CD14-positive monocyte (primary cell): ENCODE results near the gene CHPF. TPM values are rescaled to one million over a fixed set of nuclear protein-coding genes. Genes with fewer than 3 reads are reported as not detected.

Experiments used
- DNase-seq, 3 donors: peaks; one replicate each; pipeline ENCODE4 v3.0.0-alpha.2; 2011 to 2022
- H2AFZ ChIP-seq: 2 replicates; pipeline ENCODE4 v1.6.0; 2012; ENCODE audit warnings: mild to moderate bottlenecking, low read depth, low read length, inconsistent platforms; ENCODE audit not compliant: insufficient read depth, poor library complexity, severe bottlenecking
- H3K27ac ChIP-seq, 2 donors: 1 replicate in 1 of 2; 2 replicates in 1 of 2; pipeline ENCODE4 v1.5.1; 2012 to 2013; ENCODE audit warnings: low read length in 2 of 2, control low read depth in 1 of 2, inconsistent platforms in 1 of 2, low read depth in 1 of 2, mild to moderate bottlenecking in 1 of 2
- H3K27me3 ChIP-seq, 2 donors: one replicate each; pipeline versions ENCODE4 v1.6.0 to v1.6.1; 2011 to 2013; ENCODE audit warnings: low read length in 2 of 2; ENCODE audit not compliant: control insufficient read depth in 2 of 2, insufficient read depth in 2 of 2
- H3K36me3 ChIP-seq, 2 donors: replicated peaks in 1 of 2; 1 replicate in 1 of 2; 2 replicates in 1 of 2; pipeline versions ENCODE4 v1.5.1 to v1.6.1; 2012 to 2013; ENCODE audit warnings: low read length in 2 of 2, control low read depth in 1 of 2, inconsistent platforms in 1 of 2, mild to moderate bottlenecking in 1 of 2; ENCODE audit not compliant: insufficient read depth in 2 of 2, control insufficient read depth in 1 of 2
- H3K4me1 ChIP-seq, 2 donors: 1 replicate in 1 of 2; 2 replicates in 1 of 2; pipeline versions ENCODE4 v1.5.1 to v1.6.1; 2012 to 2013; ENCODE audit warnings: low read length in 2 of 2, control low read depth in 1 of 2, inconsistent platforms in 1 of 2, mild to moderate bottlenecking in 1 of 2, moderate library complexity in 1 of 2; ENCODE audit not compliant: insufficient read depth in 2 of 2, control insufficient read depth in 1 of 2
- H3K4me2 ChIP-seq: replicated peaks from 2 replicates; pipeline ENCODE3; 2012; ENCODE audit warnings: low read length, moderate library complexity, mild to moderate bottlenecking; ENCODE audit not compliant: poor library complexity, severe bottlenecking; ENCODE audit errors: extremely low read depth
- H3K4me3 ChIP-seq, 3 experiments: fragments of 200-600 bp in 1 of 3; sonication (generic) in 1 of 3; replicated peaks in 1 of 3; 1 replicate in 2 of 3; 2 replicates in 1 of 3; pipeline ENCODE4 v1.5.1; 2011 to 2013; ENCODE audit warnings: low read length in 3 of 3, mild to moderate bottlenecking in 3 of 3, control low read depth in 2 of 3, low read depth in 2 of 3, inconsistent platforms in 1 of 3, moderate library complexity in 1 of 3
- H3K79me2 ChIP-seq: 2 replicates; pipeline ENCODE4 v1.6.0; 2012; ENCODE audit warnings: mild to moderate bottlenecking, control low read depth, inconsistent platforms, low read length, moderate library complexity; ENCODE audit not compliant: insufficient read depth
- H3K9ac ChIP-seq: 2 replicates; pipeline ENCODE4 v1.6.0; 2017; ENCODE audit warnings: low read length, mild to moderate bottlenecking; ENCODE audit not compliant: insufficient read depth, poor library complexity, severe bottlenecking
- H3K9me3 ChIP-seq, 2 donors: replicated peaks in 1 of 2; 1 replicate in 1 of 2; 2 replicates in 1 of 2; pipeline versions ENCODE4 v1.5.1 to v1.6.1; 2012 to 2013; ENCODE audit warnings: low read length in 2 of 2, control low read depth in 1 of 2; ENCODE audit not compliant: control insufficient read depth in 1 of 2, insufficient read depth in 1 of 2
- H4K20me1 ChIP-seq: 2 replicates; pipeline ENCODE4 v1.6.0; 2012; ENCODE audit warnings: mild to moderate bottlenecking, low read length, control low read depth, moderate library complexity; ENCODE audit not compliant: insufficient read depth
- H3K27ac Mint-ChIP-seq, 7 donors: one replicate each; pipeline ENCODE4 v1.8.0; 2020; ENCODE audit warnings: mild to moderate bottlenecking in 7 of 7, mixed read lengths in 7 of 7, moderate library complexity in 6 of 7, inconsistent platforms in 2 of 7
- H3K27me3 Mint-ChIP-seq, 3 donors: one replicate each; pipeline ENCODE4 v1.8.0; 2021 to 2022; ENCODE audit warnings: low read depth in 3 of 3, mild to moderate bottlenecking in 3 of 3, mixed read lengths in 3 of 3, moderate library complexity in 3 of 3, inconsistent platforms in 1 of 3
- H3K36me3 Mint-ChIP-seq, 2 donors: one replicate each; pipeline ENCODE4 v1.8.0; 2020; ENCODE audit warnings: mixed read lengths in 2 of 2, inconsistent platforms in 1 of 2, mild to moderate bottlenecking in 1 of 2
- H3K4me1 Mint-ChIP-seq: one replicate; pipeline ENCODE4 v1.8.0; 2020; ENCODE audit warnings: mild to moderate bottlenecking, mixed read lengths
- H3K4me3 Mint-ChIP-seq, 2 donors: one replicate each; pipeline ENCODE4 v1.8.0; 2020; ENCODE audit warnings: mild to moderate bottlenecking in 2 of 2, mixed read lengths in 2 of 2, moderate library complexity in 1 of 2
- H3K9me3 Mint-ChIP-seq, 7 donors: one replicate each; pipeline ENCODE4 v1.8.0; 2020 to 2022; ENCODE audit warnings: mixed read lengths in 7 of 7, mild to moderate bottlenecking in 6 of 7, moderate library complexity in 6 of 7, inconsistent platforms in 2 of 7
- CTCF ChIP-seq: fragments of 200-600 bp; IDR thresholded peaks from one replicate; pipeline ENCODE4 v1.8.0; 2022; ENCODE audit warnings: antibody characterized with exemption, mild to moderate bottlenecking
- WGBS: methylation state at CpG from one replicate; pipeline ENCODE4 v1.1.5; 2013; ENCODE audit warnings: missing lambda C conversion rate; ENCODE audit not compliant: insufficient coverage; 5-methylcytosine and 5-hydroxymethylcytosine counted together
- intact Hi-C, 2 donors: fragments of 100-400 bp; cut with micrococcal nuclease; formaldehyde crosslinking; loops; one replicate each; pipeline versions ENCODE4 v1.15.0 to v1.15.1; 2023
- polyA plus RNA-seq, 3 donors: library from polyadenylated mRNA; depleted of rRNA in 1 of 3; unstranded in 2 of 3; stranded (reverse) in 1 of 3; fragments of 300-500 nt in 2 of 3; fragments of >200 nt in 1 of 3; fragmentation: Illumina TruSeq in 2 of 3; gene quantifications; 1 replicate in 2 of 3; 2 replicates in 1 of 3; pipeline ENCODE4 v1.2.3, GENCODE V29; 2012 to 2021

Gene CHPF
- polyA plus RNA-seq, 3 donors = 0.09 to 0.32 (median 0.09) TPM

- Mint-ChIP-seq H3K27ac (no peak overlapping the region), H3K36me3 (peaks cover 0 to 5% of the 10 kb centered on the region in 2 donors), H3K4me1 (peaks cover 19% of the 10 kb centered on the region), H3K4me3 (peak overlapping the region; percentile 17 to 61), H3K9me3 (peaks cover 0 to 22% (median 1%) of the 10 kb centered on the region in 7 donors), H3K27me3 (peaks cover 51 to 78% (median 59%) of the 10 kb centered on the region in 3 donors)
- Histone ChIP-seq H2AFZ (no peak overlapping the region), H3K36me3 (no peaks in the 10 kb centered on the region), H3K4me3 (no peak overlapping the region), H3K9me3 (peaks cover 2 to 10% of the 10 kb centered on the region in 2 donors), H4K20me1 (no peaks in the 10 kb centered on the region), H3K4me2 (no peak overlapping the region), H3K27ac (no peak overlapping the region), H3K9ac (no peak overlapping the region), H3K27me3 (peaks cover 31 to 53% of the 10 kb centered on the region in 2 donors), H3K4me1 (peaks cover 16 to 24% of the 10 kb centered on the region in 2 donors), H3K79me2 (no peaks in the 10 kb centered on the region)
- intact Hi-C loops = loop anchor here in 1 of 2 donors (5.0 to 10.0 kb wide), 2 partner anchors 34 to 328 kb away; partner anchors contain the start of gene NHEJ1
- no peak for DNase-seq
- WGBS = 100% methylated on average over 3 of the region's 5 CpGs
- no peak for TF ChIP-seq CTCF
Observed at GRCh38 chr2:219493086-219493485, 50.5 kb downstream of the CHPF start.

GRCh38 chr2:219492575-219492974 is 51.0 kb downstream of the CHPF start:
- H3K27me3 Mint-ChIP-seq = peaks cover 50 to 80% (median 57%) of the 10 kb centered on the region in 3 donors
- no peak for DNase-seq
- no peak overlapping the region for H3K9ac ChIP-seq
- peaks cover 0 to 20% (median 1%) of the 10 kb centered on the region in 7 donors for H3K9me3 Mint-ChIP-seq
- no peaks in the 10 kb centered on the region for H3K36me3 ChIP-seq
- H3K27ac Mint-ChIP-seq = no peak overlapping the region
- H3K9me3 ChIP-seq = peaks cover 2 to 10% of the 10 kb centered on the region in 2 donors
- H3K4me1 ChIP-seq = peaks cover 12 to 19% of the 10 kb centered on the region in 2 donors
- intact Hi-C loops = loop anchor here in 1 of 2 donors (5.0 to 10.0 kb wide), 2 partner anchors 35 to 328 kb away; partner anchors contain the start of gene NHEJ1
- no peaks in the 10 kb centered on the region for H3K79me2 ChIP-seq
- H3K4me3 Mint-ChIP-seq = peak overlapping the region in 1 of 2 donors; percentile 17
- peaks cover 0 to 5% of the 10 kb centered on the region in 2 donors for H3K36me3 Mint-ChIP-seq
- TF ChIP-seq CTCF = no peak
- H4K20me1 ChIP-seq = no peaks in the 10 kb centered on the region
- WGBS = 80% methylated on average over 19 of the region's 20 CpGs
- no peak overlapping the region for H2AFZ ChIP-seq
- no peak overlapping the region for H3K27ac ChIP-seq
- H3K4me3 ChIP-seq = no peak overlapping the region
- no peak overlapping the region for H3K4me2 ChIP-seq
- peaks cover 31 to 52% of the 10 kb centered on the region in 2 donors for H3K27me3 ChIP-seq
- H3K4me1 Mint-ChIP-seq = peaks cover 17% of the 10 kb centered on the region
